ENCODE results near the gene SYMPK. TPM values are rescaled to one million over a fixed set of nuclear protein-coding genes. Genes with fewer than 3 reads are reported as not detected.

Gene SYMPK
- total RNA-seq, 1 experiment from 2014 or later = 86.2 TPM

- H3K36me3 Mint-ChIP-seq (ENCODE audit: insufficient read depth, unreplicated experiment) = peaks cover 18% of the 10 kb centered on the region
- BruUV-seq (replicated peaks) = TSS peak; percentile 28
- no peaks in the 10 kb centered on the region for H3K27me3 Mint-ChIP-seq (ENCODE audit: insufficient read depth, unreplicated experiment)
- TF ChIP-seq CTCF (IDR thresholded peaks at IDR 0.05; ENCODE audit: unreplicated experiment) = no peak
- H3K4me1 Mint-ChIP-seq (ENCODE audit: insufficient read depth, unreplicated experiment) = peaks cover 10% of the 10 kb centered on the region
- peak; percentile 96 for DNase-seq (ENCODE audit: unreplicated experiment)
- ChIA-PET POLR2A (interaction anchor here (0.6 to 4.0 kb wide), 21 partner anchors 9 to 468 kb away, joined by 3 to 46 read pairs (median 4); partner anchors contain the start of genes CCDC61, MYPOP, SIX5 and SYMPK), CTCF (interaction anchor here (0.5 to 1.1 kb wide), 7 partner anchors 17 to 1597 kb away, joined by 3 to 6 read pairs (median 3); partner anchors contain the start of genes FBXO46 and MYPOP)
- intact Hi-C loops (cut with micrococcal nuclease) = loop anchor here (10.0 kb wide), 1 partner anchor 109 kb away; the partner anchor contains the start of gene CCDC61
- no peaks in the 10 kb centered on the region for H3K9me3 Mint-ChIP-seq (ENCODE audit: unreplicated experiment)
- H3K27ac Mint-ChIP-seq (ENCODE audit: low read depth, unreplicated experiment) = peak within 1 kb of the TSS; percentile 98
- H3K4me3 Mint-ChIP-seq (ENCODE audit: unreplicated experiment) = peak within 1 kb of the TSS; percentile 97
Observed at GRCh38 chr19:45885556-45886426, 22.8 kb upstream of the SYMPK start, which contains the start of gene IRF2BP1. IRF2BP1 (minus strand) TSS chr19:45886141; CDS start chr19:45885774, 367 bp downstream.

- Mint-ChIP-seq H3K9me3 (ENCODE audit: unreplicated experiment) (no peaks in the 10 kb centered on the region), H3K4me1 (ENCODE audit: insufficient read depth, unreplicated experiment) (peaks cover 10% of the 10 kb centered on the region), H3K27ac (ENCODE audit: low read depth, unreplicated experiment) (no peak overlapping the region), H3K36me3 (ENCODE audit: insufficient read depth, unreplicated experiment) (peaks cover 18% of the 10 kb centered on the region), H3K27me3 (ENCODE audit: insufficient read depth, unreplicated experiment) (no peaks in the 10 kb centered on the region), H3K4me3 (ENCODE audit: unreplicated experiment) (peak overlapping the region; percentile 97)
- no peak for TF ChIP-seq CTCF (IDR thresholded peaks at IDR 0.05; ENCODE audit: unreplicated experiment)
- no peak for DNase-seq (ENCODE audit: unreplicated experiment)
- BruUV-seq (replicated peaks) = no TSS peak
- intact Hi-C loops (cut with micrococcal nuclease) = loop anchor here (10.0 kb wide), 1 partner anchor 110 kb away; the partner anchor contains the start of gene CCDC61
- POLR2A ChIA-PET = interaction anchor here (1.1 to 4.0 kb wide), 10 partner anchors 15 to 321 kb away, joined by 3 to 46 read pairs (median 7); partner anchors contain the start of genes CCDC61, MYPOP, SIX5 and SYMPK
- CTCF ChIA-PET = interaction anchor here (0.5 to 1.7 kb wide), 6 partner anchors 18 to 757 kb away, joined by 3 read pairs; partner anchors contain the start of gene MYPOP
Observed at GRCh38 chr19:45884682-45885555, 22.0 kb upstream of the SYMPK start.

- no peak for DNase-seq (ENCODE audit: unreplicated experiment)
- ChIA-PET CTCF (interaction anchor here (0.7 to 1.7 kb wide), 4 partner anchors 10 to 758 kb away, joined by 3 to 9 read pairs (median 3); no protein-coding TSS in a partner anchor), POLR2A (interaction anchor here (0.6 to 4.0 kb wide), 2 partner anchors 21 to 278 kb away, joined by 3 to 34 read pairs; partner anchors contain the start of gene SYMPK)
- intact Hi-C loops (cut with micrococcal nuclease) = loop anchor here (1.0 to 10.0 kb wide), 3 partner anchors 67 to 113 kb away; partner anchors contain the start of gene CCDC61
- TF ChIP-seq CTCF (IDR thresholded peaks at IDR 0.05; ENCODE audit: unreplicated experiment) = no peak
- Mint-ChIP-seq H3K9me3 (ENCODE audit: unreplicated experiment) (no peaks in the 10 kb centered on the region), H3K36me3 (ENCODE audit: insufficient read depth, unreplicated experiment) (peaks cover 18% of the 10 kb centered on the region), H3K4me1 (ENCODE audit: insufficient read depth, unreplicated experiment) (peaks cover 10% of the 10 kb centered on the region), H3K4me3 (ENCODE audit: unreplicated experiment) (peak overlapping the region; percentile 69), H3K27ac (ENCODE audit: low read depth, unreplicated experiment) (no peak overlapping the region), H3K27me3 (ENCODE audit: insufficient read depth, unreplicated experiment) (peaks cover under 1% of the 10 kb centered on the region)
- BruUV-seq (replicated peaks) = no TSS peak
Observed at GRCh38 chr19:45883881-45884681, 21.1 kb upstream of the SYMPK start.

Measured in MCF 10A (cell line).